Fibroblast of peridontal ligament (primary cell): ENCODE measurements around the gene WNT3A.
"Not testable (repeated sequence)": the region's sequence is repeated elsewhere in the genome, so short reads cannot be mapped to it uniquely, and the experiment has no call there.

Experiments used
- DNase-seq: peaks from one replicate; pipeline ENCODE4 v3.0.0-alpha.2; 2010; ENCODE audit errors: extremely low read depth

WNT3A gene

DNA sequence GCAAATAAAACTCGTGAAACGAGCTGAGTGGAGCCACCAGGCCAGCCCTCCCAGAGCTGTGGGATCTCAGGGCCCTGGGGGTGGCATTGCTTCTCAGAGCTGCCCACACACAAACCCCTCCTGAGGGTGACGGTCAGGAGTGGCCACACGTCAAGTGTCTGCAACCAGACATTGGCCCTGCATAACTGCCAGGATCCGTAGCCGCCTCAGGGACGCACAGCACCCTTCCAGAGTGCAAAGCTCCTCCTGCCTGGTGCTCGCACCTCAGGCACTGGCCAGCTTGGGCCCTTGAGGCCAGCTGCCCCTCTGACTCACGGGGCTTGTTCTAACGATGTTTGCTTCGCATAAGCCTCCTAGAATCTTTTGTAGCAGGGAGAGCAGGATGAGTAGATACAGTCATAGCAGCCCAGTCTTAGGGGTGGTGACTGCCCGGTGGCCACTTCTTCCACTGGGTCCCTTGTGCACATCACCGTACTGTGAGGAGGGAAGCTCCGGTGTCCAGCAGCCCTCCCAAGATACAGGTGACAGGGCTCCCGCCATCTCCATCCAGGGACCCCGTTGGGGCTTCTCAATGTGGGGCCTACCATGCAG, 5.0 kb downstream of the WNT3A start:
- no peak for DNase-seq

DNA sequence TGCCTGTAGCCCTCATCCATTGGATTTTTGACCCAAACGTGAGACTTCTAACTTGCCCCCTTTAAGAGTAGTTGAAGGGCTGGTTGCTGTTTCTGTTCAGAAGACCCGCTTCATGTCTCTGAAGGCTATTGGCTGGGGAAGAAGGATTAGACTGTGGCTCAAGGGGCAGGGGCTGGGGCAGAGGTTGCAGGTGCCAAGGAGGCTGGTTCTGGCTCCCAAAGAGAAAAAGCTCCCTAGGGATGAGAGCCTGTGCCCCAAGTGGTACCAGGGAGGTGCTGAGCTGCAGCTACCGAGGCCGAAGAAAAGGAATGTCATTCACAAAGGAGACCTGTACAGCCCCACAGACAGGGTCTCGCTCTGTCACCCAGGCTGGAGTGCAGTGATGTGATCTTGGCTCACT, 5.8 kb downstream of the WNT3A start:
- no peak for DNase-seq

DNA sequence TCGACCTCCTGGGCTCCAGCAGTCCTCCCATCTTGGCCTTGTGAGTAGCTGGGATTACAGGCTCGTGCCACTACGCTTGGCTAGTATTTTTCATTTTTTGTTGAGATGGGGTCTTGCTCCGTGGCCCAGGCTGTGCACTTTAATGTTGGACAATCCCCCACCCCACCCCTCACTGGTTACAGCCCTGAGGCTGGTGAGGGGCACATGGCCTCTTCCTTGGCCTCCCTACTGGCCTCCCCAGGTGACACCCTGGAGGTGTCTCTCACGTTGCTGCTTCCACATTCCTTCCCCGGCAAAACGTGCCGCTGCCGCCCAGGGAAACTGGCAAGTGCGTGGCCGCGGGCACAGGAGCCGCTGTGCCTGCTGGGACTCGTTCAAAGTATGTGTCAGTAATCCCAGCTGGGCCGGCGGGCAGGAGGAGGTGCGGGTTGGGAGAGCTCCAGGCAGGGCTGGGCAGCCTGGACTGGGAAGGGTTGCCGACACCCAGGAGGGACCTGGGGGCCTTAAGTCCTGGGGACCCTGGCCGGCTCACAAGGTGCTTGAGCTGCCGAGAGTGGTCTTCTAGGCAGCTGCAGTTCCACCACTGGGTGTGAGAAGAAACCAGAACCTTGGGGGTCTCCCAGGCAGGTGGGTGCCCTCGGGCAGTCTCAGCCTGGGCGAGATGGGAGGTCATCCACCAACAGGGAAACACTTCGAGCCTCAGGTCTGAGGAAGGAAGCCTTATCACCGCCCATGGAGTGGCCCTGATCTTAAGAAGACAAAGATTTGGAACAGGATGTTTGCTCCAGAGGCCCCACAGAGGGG, 6.5 kb downstream of the WNT3A start:
- DNase-seq, result no peak

DNA sequence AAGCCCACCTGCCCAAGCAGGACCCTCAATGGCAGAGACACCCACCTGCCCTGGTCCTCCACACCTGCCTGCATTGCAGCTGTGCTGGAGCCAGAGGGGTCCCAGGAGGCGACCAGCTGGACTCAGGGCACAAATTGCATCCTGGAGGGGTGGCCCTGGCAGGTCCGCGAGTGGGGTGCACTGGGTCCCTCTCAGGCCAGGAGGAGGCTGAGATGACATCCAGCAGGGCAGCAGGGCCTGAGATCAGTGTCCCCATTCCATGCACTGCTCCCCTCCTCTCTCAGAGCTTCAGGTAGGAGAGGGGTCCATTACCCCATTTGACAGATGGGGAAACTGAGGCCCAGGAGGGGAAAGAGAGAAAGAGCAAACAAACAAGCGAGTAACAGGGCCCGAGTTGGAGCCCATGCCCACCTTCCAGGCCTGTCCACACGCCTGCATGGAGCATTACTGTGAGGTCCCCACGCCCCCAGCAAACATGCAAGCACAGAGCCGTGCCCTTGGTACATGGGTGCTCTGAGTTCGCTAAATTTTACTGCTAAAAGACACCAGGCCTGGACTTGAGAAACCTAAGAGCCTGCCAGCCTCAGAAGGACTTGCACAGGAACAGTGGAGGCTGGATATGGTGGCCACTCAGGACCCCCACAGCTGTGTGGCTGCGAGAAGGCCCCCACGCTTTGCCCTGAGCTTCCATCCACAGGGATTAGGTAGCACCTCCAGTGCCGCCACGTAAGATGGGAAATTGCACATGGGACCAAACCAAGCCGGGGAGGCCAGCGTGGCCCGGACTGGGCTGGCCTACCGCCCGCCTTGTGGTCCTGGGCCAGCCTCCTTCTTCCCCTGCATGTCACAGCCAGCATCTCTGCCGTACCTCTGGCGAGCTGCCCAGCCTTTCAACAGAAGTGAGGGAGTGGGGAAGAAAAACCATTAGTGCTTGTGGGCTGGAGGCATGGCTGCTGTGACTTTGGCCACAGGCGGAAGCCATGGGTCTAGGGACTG, 7.4 kb downstream of the WNT3A start:
- no peak for DNase-seq

DNA sequence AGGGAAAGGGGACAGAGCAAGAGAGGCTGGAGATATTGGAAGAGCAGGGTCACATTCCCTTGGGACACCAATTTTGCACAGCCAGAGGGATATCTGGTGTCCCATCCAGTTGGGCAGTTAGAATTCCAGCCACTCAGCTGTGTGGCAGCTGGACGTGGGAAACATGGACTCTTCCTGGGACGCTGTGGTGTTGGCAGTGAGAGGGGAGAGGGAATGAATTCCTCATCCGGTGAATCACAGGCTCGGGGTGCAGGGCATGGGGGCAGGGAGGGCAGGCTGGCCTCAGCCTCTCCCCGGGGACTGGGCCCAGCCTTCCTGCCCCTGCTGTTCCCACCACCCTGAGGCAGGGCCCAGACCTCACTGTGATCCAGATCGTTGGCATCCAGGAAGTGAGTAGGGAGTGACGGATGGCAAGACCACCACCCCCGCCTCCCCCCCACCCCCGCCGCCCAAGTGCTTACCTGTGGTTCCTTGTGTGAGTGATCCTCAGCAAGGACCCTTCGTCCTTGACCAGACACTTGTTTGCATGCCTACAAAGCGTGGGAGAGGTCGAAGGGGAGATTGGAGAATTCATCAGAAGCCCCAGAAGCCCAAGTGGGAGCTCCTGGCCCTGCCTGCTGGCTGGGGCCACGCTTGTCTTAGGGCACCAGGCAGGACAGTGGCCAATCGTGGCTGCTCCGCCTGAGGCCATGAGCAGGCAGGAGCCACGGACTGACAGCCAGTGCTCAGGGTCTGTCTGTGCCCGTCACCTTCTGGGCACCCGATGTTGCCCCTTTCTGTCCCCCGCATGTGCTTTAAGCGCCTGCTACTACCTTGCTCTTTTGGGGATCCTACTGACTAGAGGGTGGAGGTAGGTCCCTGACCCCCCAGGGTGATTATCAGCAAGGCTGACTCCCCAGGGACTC, 8.7 kb downstream of the WNT3A start:
- peak; percentile 18 for DNase-seq

DNA sequence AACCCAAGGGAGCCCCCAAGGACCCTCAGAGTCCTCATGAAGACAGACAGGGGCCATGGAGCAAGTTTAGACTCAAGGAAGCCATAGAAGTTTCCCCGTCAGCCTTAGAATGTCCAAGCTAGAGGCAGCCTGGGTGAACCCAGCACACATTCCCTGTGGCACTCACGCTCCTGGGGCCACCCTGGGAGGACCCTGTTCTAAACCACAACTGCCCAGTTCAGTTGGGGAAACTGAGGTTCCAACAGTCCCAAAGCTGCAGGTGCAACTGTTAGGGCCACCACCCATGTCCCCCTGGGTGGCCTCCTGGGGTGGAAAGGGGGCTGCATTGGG, 9.3 kb downstream of the WNT3A start:
- DNase-seq, result no peak

DNA sequence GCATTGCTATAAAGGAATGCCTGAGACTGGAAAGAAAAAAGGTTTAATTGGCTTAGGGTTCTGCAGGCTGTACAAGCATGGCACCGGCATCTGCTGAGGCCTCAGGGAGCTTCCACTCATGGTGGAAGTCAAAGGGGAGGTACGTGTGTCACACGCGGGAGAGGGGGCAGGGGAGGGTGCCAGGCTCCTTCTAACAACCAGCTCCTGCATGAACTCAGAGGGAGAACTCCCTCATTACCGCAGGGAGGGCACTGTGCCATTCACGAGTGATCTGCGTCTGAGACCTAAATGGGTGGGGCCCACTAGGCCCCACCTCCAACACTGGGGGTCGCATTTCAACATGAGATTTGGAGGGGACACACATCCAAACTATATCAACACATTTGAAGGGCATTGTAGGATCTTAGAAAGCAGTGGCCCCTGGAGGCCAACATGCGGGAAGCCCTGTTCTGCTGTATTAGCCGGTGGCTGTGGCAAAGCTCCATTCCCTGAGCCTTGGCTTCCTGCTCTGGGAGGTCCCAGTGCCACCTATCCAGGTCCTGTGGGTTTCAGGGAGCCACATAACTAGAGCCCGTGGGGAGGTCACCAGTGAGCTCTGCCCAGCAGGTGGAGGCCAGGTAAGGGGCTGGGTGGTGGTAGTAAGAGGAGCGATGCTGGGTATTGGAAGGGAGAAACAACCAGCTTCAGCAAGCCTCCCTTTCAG, 10.0 kb downstream of the WNT3A start:
- DNase-seq, result no peak

DNA sequence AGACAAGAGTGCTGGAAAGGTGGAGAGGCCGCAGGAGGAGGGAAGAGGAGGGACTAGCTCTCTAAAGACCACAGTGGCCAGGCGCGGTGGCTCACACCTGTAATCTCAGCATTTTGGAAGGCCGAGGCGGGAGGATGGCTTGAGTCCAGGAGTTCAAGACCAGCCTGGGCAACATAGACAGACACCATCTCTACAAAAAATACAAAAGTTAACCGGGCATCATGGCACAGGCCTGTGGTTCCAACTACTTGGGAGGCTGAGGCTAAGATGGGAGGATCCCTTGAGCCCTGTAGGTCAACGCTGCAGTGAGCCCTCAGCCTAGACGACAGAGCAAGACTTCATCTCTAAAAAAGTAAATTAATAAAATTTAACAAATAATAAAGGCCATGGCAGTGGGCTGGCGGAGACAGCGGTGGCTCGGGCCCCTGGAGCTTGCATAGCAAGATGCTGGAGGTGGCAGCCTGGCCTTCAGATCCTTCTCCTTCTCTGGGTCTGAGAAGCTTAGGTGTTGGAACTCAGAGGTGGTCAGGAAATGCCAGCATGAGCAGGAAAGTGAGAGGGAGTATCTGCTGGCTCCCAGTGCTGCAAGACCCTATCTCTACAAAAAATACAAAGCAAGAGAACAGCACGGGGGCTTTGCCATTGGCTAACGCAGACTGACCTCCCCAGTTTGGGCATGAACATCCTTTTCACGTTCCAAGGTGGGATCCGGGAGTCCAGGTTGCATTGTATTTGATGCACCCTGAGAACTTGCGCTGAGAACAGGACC, 10.7 kb downstream of the WNT3A start:
- DNase-seq, result no peak

DNA sequence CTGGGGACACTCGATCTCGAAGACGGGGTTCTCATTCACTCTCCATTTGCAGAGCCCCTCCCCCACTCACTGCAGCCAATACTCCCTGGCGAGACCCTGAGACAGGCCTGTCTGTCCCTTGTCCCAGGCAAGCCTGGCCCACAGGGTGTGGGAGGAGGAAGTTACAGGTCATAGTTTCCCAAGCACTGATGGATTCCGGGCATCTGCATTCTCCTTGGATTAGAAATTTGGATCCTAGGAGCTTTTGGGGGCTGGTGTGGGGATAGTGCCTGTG, 11.3 kb downstream of the WNT3A start:
- no peak for DNase-seq

DNA sequence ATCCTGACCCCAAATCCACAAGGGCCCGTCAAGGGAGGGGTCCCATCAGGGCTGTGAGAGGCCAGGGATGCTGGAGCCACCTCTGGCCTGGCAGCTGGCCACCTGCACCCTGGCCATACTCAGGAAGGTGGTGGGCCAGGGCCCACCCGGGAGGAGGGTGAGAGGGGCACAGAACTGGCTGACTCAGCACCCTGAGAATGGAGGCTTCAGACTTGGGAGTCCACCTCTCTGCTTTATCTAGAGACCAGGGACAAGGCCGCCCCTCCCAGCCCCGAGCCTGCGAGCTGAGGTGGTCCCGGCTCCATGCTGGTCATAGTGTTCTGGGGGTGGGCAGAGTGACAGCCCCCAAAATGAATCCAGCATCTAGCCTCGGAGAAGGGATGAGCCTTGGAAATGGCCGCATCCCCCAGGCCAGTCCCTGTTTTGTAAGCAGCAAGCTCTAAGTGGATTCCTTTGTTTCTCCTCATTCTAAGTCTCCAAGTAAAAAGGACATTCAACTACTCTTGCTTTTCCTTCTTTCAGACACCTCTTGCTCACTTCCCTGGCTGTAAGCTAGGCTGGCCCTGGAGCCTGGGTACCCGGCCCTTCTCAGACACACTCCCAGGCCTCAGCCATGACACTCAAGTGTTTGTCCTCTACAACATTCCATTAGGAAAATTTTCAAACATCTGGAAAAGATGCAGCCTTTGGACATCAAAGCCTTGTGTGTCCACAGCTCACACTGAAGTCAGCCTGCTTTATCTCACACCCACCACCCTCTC, 12.3 kb downstream of the WNT3A start:
- no peak for DNase-seq

DNA sequence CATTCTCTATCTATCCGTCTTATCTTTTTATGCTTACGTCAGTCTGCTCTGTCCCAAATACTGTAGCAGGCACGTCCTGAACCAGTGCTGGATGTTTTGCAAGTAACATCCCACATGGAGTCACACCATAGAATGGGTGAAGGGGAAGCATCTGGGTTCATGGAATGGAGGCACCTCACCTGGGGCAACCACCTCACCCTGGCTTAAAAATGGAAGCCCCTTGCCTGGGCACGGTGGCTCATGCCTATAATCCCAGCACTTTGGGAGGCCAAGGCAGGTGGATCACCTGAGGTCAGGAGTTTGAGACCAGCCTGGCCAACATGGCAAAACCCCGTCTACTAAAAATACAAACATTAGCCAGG, 12.9 kb downstream of the WNT3A start:
- DNase-seq, result not testable (repeated sequence)

DNA sequence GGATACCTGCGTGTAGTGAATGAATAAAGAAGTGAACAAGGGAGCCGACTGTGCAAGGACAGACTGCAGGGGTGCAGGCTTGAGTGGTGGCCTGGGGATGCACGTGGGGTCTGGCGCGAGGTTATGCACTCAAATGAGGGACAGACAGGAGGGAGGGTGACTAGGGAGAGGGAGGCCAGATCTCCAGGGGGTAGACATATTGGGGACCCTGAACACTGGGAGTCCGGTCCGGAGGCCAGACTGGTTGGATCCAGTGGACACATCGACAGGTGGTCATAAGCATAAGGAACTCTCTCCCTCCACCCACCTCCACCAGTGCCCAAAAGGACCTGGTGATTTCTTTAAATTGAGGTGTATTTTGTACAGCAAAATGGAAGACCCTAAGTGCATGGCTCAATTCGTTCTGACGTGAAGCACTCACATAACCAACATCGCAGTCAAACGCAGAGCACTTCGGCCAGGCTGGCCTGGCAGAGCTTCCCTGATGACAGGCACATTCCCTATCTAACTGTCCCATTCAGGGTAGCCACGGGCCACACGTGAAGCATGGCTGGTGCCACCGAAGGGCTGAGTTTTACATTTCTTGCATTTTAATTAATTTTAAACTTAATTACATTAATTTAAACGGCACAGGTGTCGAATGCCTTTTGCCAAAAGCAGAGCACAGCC, 14.0 kb downstream of the WNT3A start:
- DNase-seq, result no peak

DNA sequence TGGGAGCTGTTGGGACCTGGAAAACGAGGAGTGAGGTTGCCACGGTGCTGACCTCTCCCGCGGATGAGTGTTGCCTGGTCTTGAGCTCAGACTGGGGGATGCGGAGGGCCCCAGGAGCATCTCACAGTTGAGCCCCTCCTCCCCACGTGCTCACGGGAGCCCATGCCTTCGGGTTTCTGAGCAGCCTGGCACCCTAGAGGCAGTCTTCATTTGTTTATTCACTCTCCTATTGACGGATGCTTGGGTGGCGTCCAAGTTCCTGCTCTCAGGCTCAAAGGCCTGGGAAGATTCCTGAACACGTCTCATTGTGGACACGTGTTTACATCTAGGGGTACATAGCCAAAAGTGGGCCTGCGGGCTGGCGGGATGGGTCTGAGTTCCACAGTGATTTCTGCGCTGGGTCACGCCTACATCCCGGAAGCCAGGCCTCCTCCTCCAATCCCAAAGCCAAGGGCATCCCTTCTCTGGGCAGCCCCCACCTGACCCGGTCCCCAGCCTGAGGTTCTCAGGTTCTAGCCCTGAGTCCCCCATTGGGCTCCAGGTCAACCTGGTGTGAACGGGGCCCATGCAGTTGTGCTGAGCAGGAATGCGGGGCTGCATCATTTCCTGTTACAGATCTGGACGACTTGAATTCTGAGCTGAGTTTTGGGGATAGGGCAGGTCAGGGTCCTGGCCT, 14.7 kb downstream of the WNT3A start:
- DNase-seq, result no peak

DNA sequence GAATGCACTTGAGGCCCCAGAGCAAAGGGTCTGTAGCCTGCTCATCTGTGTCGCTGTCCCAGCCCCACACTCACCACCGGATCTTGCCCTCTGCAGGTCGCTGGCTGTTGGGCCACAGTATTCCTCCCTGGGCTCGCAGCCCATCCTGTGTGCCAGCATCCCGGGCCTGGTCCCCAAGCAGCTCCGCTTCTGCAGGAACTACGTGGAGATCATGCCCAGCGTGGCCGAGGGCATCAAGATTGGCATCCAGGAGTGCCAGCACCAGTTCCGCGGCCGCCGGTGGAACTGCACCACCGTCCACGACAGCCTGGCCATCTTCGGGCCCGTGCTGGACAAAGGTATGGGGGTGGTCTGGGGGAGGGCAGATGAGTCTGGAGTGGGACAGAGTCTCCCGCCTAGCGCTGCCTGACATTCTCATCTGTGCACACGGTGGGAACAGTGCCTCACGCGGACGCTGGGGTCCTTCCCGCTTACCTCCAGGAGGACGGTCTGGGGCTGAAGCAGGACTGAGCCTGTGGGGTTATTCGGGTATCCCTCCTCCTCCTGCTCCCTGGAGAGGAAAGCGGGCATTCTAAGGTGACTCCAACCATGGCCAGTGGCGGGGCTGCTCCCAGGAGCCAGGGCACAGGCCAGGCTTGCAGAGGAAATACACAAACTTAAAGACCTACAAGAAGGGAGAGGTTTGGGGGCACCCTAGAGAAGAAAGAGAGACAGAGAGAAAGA, 15.9 kb downstream of the WNT3A start:
- no peak for DNase-seq

DNA sequence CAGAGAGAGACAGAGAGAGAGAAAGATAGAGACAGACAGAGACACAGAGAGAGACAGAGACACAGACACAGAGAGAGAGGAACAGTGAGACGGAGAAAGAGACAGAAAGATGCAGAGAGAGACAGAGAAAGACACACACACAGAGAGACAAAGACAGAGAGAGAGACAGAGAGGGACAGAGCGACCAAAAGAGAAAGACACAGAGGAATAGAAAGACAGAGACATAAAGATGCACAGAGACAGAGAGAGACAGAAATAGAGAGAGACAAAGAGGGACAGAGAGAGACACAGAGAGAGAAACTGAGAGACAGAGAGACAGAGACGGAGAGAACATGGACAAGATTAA, 16.5 kb downstream of the WNT3A start:
- DNase-seq, result no peak

DNA sequence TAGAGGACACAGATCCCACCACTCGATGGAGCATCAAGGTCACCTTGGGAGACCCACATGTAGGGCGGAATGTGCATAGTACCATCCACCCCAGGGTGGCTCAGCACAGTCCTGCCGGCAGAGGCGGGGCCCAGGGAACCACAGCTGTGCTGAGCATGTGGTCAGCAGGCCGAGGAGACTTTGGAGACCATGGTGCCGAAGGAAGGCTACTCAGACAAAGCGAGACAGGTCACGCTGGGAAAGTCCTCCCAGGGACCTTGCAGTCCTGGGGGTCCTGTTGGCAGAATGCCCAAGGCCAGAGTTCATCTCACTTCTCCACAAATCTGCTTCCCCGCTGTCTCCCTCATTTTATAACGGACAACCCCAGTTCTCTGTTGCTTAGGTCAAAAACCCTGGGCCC, 22.5 kb downstream of the WNT3A start:
- DNase-seq, result no peak

DNA sequence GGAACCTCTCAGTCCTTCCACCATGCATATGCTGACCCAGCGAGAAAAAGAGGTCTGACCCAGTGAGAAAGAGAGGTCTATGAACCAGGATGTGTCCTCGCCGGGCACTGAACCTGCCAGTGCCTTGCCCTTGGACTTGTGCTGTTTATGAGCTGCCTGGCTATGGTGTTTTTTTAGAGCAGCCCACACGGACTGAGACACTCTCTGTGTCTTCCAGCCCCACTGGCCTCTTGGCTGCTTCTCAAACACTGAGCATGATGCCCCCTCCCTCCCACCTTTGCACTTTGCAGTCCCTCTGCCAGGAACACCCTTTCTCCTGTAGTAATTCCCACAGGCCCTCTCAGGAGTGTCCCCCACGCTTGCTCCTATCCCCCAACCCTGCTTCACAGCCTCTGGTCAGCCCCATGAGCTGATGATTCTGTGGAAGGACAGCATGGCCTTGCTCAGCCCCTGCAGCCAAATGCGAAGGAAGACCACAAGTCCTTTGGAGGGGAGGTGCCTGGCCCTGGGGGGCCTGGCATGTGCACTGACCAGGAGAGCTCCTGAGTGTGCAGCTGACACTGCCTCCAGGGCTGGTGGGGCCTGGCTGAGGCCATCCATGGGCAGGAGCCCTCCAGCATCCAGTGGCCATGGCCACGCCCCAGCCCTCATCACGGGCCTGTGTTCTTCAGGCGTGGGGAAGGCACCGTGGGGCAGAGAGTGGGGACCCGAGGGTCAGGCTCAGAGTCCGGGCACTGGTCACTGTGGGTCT, 23.8 kb downstream of the WNT3A start:
- no peak for DNase-seq
